GM12878 (cell line): Measurements from ENCODE around the gene BCL2. TPM values are rescaled to one million over a fixed set of nuclear protein-coding genes. Genes with fewer than 3 reads are reported as not detected.

Experiments used
- ATF7 ChIP-seq: fragments of 450-650 bp; IDR thresholded peaks from 2 replicates; pipeline ENCODE4 v1.6.1; 2016; ENCODE audit warnings: low read depth, mild to moderate bottlenecking
- BHLHE40 ChIP-seq, 2 experiments: fragments of 450-650 bp in 1 of 2; IDR thresholded peaks; 2 replicates each; pipeline ENCODE4 v1.6.1; 2011 to 2017; ENCODE audit warnings: low read depth in 2 of 2, borderline replicate concordance in 1 of 2, improper control_type of control experiment in 1 of 2, low read length in 1 of 2, mild to moderate bottlenecking in 1 of 2
- BMI1 ChIP-seq: fragments of 450-650 bp; IDR thresholded peaks from 2 replicates; pipeline ENCODE4 v1.6.1; 2016; ENCODE audit warnings: mild to moderate bottlenecking, moderate library complexity, borderline replicate concordance
- DPF2 ChIP-seq: fragments of 450-650 bp; IDR thresholded peaks from 2 replicates; pipeline ENCODE4 v1.6.1; 2017; ENCODE audit warnings: mild to moderate bottlenecking
- PML ChIP-seq: IDR thresholded peaks from 2 replicates; pipeline ENCODE4 v1.6.1; 2012; ENCODE audit warnings: low read length, inconsistent platforms
- SMAD1 ChIP-seq: fragments of 450-650 bp; IDR thresholded peaks from 2 replicates; pipeline ENCODE4 v1.6.1; 2018; ENCODE audit warnings: mild to moderate bottlenecking, low read depth; ENCODE audit not compliant: partially characterized antibody
- WRNIP1 ChIP-seq: IDR thresholded peaks from 2 replicates; pipeline ENCODE4 v1.6.1; 2011; ENCODE audit warnings: low read depth, low read length, improper control_type of control experiment, borderline replicate concordance
- ZNF207 ChIP-seq: fragments of 450-650 bp; IDR thresholded peaks from 2 replicates; pipeline ENCODE4 v1.6.1; 2014; ENCODE audit warnings: antibody characterized with exemption, mild to moderate bottlenecking, borderline replicate concordance
- polyA plus RNA-seq, 11 experiments: library from polyadenylated mRNA; depleted of rRNA in 4 of 11; unstranded in 6 of 11; stranded (reverse) in 5 of 11; fragments of >200 nt; fragmentation: Nextera tagmentation in 4 of 11; fragmentation: Illumina TruSeq in 1 of 11; extraction: Ambion mirVana in 4 of 11; extraction: Trizol in 1 of 11; gene quantifications; 1 replicate in 1 of 11; 2 replicates in 10 of 11; pipeline versions ENCODE4 v1.2.1 to v1.2.3, GENCODE V29; 2011 to 2016; ENCODE audit warnings: inconsistent platforms in 2 of 11, missing spikeins in 2 of 11, low read depth in 1 of 11
- total RNA-seq, 4 experiments: library from RNA; depleted of rRNA in 3 of 4; stranded (reverse); fragments of >200 nt in 3 of 4; fragmentation: Illumina TruSeq in 1 of 4; extraction: Trizol in 1 of 4; gene quantifications; 2 replicates each; pipeline versions ENCODE4 v1.2.1 to v1.2.3, GENCODE V29; 2013 to 2021
- TF ChIP-seq, protein P1 (sequence below): fragments of 450-650 bp; IDR thresholded peaks from 2 replicates; pipeline ENCODE4 v1.6.1; 2017; ENCODE audit warnings: antibody characterized with exemption, mild to moderate bottlenecking, moderate library complexity
- TF ChIP-seq, protein P2 (sequence below): fragments of 450-650 bp; IDR thresholded peaks from 2 replicates; pipeline ENCODE4 v1.6.1; 2016; ENCODE audit warnings: mild to moderate bottlenecking
- TF ChIP-seq, protein P3 (sequence below): fragments of 450-650 bp; IDR thresholded peaks from 2 replicates; pipeline ENCODE4 v1.6.1; 2017; ENCODE audit warnings: mild to moderate bottlenecking, low read depth, inconsistent platforms; ENCODE audit not compliant: poor library complexity, severe bottlenecking
- TF ChIP-seq, protein P4 (sequence below): IDR thresholded peaks from 2 replicates; pipeline ENCODE4 v1.6.1; 2012; ENCODE audit warnings: mild to moderate bottlenecking, low read depth, low read length
- TF ChIP-seq, protein P5 (sequence below): fragments of 450-650 bp; IDR thresholded peaks from 2 replicates; pipeline ENCODE4 v1.6.1; 2018; ENCODE audit warnings: mild to moderate bottlenecking, low read depth, moderate library complexity; ENCODE audit not compliant: partially characterized antibody
- TF ChIP-seq, protein P6 (sequence below): fragments of 150-350 bp; IDR thresholded peaks from 2 replicates; pipeline ENCODE4 v1.6.1; 2014; ENCODE audit warnings: mild to moderate bottlenecking, low read depth, low read length

BCL2 gene
- total and polyA plus RNA-seq, 10 of the 15 experiments (the other 5 are each of a cell fraction or from before 2014, with no cell fraction given) = 4.1 to 47.8 (median 19.3) TPM

DNA sequence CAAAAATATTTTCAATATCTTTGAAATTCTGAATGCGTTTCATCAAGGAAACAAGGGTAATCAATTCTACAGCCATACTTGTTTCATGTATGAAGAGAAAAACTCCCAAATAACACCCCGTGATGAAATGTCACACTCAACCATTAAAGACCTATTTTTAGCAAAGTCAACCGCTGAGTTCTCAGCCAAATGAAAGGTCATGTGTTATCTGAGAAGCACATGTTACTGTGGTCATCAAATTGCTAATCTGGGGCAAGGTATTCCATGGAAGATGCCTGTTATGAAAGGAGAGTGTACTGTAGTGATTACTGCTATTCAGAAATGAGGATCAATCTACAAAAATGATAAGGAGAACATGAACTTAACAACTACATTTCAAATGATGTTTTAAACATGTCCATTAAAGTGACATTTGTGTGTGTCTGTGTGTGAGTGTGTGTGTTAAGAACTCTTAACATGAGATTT lies 126.7 kb downstream of the BCL2 start (continued):
- TF ChIP-seq, protein P1, sequence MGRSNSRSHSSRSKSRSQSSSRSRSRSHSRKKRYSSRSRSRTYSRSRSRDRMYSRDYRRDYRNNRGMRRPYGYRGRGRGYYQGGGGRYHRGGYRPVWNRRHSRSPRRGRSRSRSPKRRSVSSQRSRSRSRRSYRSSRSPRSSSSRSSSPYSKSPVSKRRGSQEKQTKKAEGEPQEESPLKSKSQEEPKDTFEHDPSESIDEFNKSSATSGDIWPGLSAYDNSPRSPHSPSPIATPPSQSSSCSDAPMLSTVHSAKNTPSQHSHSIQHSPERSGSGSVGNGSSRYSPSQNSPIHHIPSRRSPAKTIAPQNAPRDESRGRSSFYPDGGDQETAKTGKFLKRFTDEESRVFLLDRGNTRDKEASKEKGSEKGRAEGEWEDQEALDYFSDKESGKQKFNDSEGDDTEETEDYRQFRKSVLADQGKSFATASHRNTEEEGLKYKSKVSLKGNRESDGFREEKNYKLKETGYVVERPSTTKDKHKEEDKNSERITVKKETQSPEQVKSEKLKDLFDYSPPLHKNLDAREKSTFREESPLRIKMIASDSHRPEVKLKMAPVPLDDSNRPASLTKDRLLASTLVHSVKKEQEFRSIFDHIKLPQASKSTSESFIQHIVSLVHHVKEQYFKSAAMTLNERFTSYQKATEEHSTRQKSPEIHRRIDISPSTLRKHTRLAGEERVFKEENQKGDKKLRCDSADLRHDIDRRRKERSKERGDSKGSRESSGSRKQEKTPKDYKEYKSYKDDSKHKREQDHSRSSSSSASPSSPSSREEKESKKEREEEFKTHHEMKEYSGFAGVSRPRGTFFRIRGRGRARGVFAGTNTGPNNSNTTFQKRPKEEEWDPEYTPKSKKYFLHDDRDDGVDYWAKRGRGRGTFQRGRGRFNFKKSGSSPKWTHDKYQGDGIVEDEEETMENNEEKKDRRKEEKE = no peak
- TF ChIP-seq DPF2 (peak; percentile 68), ATF7 (no peak; the same call in none of the 2 replicates), BMI1 (peak; percentile 53; the same call in 1 of the 2 replicates), ZNF207 (no peak), PML (no peak), BHLHE40 (IDR thresholded peaks at IDR 0.05; ENCODE audit: borderline replicate concordance in 1 of 2, low read depth in 2 of 2, low read length in 1 of 2) (peak; percentile 87 to 92), WRNIP1 (no peak), SMAD1 (peak; percentile 31)
- TF ChIP-seq, protein P2, sequence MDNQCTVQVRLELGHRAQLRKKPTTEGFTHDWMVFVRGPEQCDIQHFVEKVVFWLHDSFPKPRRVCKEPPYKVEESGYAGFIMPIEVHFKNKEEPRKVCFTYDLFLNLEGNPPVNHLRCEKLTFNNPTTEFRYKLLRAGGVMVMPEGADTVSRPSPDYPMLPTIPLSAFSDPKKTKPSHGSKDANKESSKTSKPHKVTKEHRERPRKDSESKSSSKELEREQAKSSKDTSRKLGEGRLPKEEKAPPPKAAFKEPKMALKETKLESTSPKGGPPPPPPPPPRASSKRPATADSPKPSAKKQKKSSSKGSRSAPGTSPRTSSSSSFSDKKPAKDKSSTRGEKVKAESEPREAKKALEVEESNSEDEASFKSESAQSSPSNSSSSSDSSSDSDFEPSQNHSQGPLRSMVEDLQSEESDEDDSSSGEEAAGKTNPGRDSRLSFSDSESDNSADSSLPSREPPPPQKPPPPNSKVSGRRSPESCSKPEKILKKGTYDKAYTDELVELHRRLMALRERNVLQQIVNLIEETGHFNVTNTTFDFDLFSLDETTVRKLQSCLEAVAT = 0 out of 2 replicates have a peak, but pooled peaks have one; percentile 26
- TF ChIP-seq, protein P3, sequence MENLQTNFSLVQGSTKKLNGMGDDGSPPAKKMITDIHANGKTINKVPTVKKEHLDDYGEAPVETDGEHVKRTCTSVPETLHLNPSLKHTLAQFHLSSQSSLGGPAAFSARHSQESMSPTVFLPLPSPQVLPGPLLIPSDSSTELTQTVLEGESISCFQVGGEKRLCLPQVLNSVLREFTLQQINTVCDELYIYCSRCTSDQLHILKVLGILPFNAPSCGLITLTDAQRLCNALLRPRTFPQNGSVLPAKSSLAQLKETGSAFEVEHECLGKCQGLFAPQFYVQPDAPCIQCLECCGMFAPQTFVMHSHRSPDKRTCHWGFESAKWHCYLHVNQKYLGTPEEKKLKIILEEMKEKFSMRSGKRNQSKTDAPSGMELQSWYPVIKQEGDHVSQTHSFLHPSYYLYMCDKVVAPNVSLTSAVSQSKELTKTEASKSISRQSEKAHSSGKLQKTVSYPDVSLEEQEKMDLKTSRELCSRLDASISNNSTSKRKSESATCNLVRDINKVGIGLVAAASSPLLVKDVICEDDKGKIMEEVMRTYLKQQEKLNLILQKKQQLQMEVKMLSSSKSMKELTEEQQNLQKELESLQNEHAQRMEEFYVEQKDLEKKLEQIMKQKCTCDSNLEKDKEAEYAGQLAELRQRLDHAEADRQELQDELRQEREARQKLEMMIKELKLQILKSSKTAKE = peak; percentile 71
- TF ChIP-seq, protein P4, sequence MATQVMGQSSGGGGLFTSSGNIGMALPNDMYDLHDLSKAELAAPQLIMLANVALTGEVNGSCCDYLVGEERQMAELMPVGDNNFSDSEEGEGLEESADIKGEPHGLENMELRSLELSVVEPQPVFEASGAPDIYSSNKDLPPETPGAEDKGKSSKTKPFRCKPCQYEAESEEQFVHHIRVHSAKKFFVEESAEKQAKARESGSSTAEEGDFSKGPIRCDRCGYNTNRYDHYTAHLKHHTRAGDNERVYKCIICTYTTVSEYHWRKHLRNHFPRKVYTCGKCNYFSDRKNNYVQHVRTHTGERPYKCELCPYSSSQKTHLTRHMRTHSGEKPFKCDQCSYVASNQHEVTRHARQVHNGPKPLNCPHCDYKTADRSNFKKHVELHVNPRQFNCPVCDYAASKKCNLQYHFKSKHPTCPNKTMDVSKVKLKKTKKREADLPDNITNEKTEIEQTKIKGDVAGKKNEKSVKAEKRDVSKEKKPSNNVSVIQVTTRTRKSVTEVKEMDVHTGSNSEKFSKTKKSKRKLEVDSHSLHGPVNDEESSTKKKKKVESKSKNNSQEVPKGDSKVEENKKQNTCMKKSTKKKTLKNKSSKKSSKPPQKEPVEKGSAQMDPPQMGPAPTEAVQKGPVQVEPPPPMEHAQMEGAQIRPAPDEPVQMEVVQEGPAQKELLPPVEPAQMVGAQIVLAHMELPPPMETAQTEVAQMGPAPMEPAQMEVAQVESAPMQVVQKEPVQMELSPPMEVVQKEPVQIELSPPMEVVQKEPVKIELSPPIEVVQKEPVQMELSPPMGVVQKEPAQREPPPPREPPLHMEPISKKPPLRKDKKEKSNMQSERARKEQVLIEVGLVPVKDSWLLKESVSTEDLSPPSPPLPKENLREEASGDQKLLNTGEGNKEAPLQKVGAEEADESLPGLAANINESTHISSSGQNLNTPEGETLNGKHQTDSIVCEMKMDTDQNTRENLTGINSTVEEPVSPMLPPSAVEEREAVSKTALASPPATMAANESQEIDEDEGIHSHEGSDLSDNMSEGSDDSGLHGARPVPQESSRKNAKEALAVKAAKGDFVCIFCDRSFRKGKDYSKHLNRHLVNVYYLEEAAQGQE = no peak
- TF ChIP-seq, protein P5, sequence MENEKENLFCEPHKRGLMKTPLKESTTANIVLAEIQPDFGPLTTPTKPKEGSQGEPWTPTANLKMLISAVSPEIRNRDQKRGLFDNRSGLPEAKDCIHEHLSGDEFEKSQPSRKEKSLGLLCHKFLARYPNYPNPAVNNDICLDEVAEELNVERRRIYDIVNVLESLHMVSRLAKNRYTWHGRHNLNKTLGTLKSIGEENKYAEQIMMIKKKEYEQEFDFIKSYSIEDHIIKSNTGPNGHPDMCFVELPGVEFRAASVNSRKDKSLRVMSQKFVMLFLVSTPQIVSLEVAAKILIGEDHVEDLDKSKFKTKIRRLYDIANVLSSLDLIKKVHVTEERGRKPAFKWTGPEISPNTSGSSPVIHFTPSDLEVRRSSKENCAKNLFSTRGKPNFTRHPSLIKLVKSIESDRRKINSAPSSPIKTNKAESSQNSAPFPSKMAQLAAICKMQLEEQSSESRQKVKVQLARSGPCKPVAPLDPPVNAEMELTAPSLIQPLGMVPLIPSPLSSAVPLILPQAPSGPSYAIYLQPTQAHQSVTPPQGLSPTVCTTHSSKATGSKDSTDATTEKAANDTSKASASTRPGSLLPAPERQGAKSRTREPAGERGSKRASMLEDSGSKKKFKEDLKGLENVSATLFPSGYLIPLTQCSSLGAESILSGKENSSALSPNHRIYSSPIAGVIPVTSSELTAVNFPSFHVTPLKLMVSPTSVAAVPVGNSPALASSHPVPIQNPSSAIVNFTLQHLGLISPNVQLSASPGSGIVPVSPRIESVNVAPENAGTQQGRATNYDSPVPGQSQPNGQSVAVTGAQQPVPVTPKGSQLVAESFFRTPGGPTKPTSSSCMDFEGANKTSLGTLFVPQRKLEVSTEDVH = no peak
- TF ChIP-seq, protein P6, sequence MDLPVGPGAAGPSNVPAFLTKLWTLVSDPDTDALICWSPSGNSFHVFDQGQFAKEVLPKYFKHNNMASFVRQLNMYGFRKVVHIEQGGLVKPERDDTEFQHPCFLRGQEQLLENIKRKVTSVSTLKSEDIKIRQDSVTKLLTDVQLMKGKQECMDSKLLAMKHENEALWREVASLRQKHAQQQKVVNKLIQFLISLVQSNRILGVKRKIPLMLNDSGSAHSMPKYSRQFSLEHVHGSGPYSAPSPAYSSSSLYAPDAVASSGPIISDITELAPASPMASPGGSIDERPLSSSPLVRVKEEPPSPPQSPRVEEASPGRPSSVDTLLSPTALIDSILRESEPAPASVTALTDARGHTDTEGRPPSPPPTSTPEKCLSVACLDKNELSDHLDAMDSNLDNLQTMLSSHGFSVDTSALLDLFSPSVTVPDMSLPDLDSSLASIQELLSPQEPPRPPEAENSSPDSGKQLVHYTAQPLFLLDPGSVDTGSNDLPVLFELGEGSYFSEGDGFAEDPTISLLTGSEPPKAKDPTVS = no peak
